Lung (tissue), 12 donors: ENCODE data around the gene SPNS1. TPM values are rescaled to one million over a fixed set of nuclear protein-coding genes. Genes with fewer than 3 reads are reported as not detected.

Source experiments
- ATAC-seq: fragments of 200-7000 bp; cut with Tn5 transposase; one replicate; pipeline ENCODE4 v1.9.1; 2020; ENCODE audit warnings: moderate number of reproducible peaks; ENCODE audit not compliant: insufficient read depth, low FRiP score
- DNase-seq, 3 donors: peaks; one replicate each; pipeline ENCODE4 v3.0.0-alpha.2; 2013 to 2017
- H3K27ac ChIP-seq, 2 donors: one replicate each; pipeline ENCODE4 v1.5.1; 2013; ENCODE audit warnings: mild to moderate bottlenecking in 2 of 2, moderate library complexity in 2 of 2, control low read depth in 1 of 2, inconsistent platforms in 1 of 2, low read depth in 1 of 2, low read length in 1 of 2
- H3K27me3 ChIP-seq, 3 donors: one replicate each; pipeline ENCODE4 v1.5.1; 2013; ENCODE audit warnings: low read length in 2 of 3; ENCODE audit not compliant: control insufficient read depth in 3 of 3, insufficient read depth in 3 of 3
- H3K36me3 ChIP-seq, 4 donors: one replicate each; pipeline ENCODE4 v1.5.1; 2013; ENCODE audit warnings: low read length in 4 of 4, mild to moderate bottlenecking in 1 of 4, moderate library complexity in 1 of 4; ENCODE audit not compliant: control insufficient read depth in 4 of 4, insufficient read depth in 4 of 4
- H3K4me1 ChIP-seq, 5 donors: one replicate each; pipeline ENCODE4 v1.5.1; 2013; ENCODE audit warnings: low read length in 5 of 5, mild to moderate bottlenecking in 2 of 5, moderate library complexity in 1 of 5; ENCODE audit not compliant: control insufficient read depth in 5 of 5, insufficient read depth in 5 of 5
- H3K4me3 ChIP-seq: one replicate; pipeline ENCODE4 v1.5.1; 2013; ENCODE audit warnings: mild to moderate bottlenecking, control low read depth, moderate library complexity
- H3K9ac ChIP-seq, 2 donors: one replicate each; pipeline ENCODE4 v1.5.1; 2013; ENCODE audit warnings: low read length in 2 of 2, control low read depth in 1 of 2; ENCODE audit not compliant: insufficient read depth in 1 of 2
- H3K9me3 ChIP-seq, 4 donors: one replicate each; pipeline ENCODE4 v1.5.1; 2013; ENCODE audit warnings: low read length in 3 of 4, mild to moderate bottlenecking in 1 of 4, moderate library complexity in 1 of 4; ENCODE audit not compliant: control insufficient read depth in 4 of 4, insufficient read depth in 3 of 4
- CTCF ChIP-seq: IDR thresholded peaks from 2 replicates; pipeline ENCODE4 v1.5.1; 2012; ENCODE audit warnings: mild to moderate bottlenecking; ENCODE audit errors: control extremely low read depth, extremely low read depth
- WGBS, 2 donors: extraction: QIAGEN DNeasy Blood & Tissue Kit; methylation state at CpG; one replicate each; pipeline ENCODE4 v1.1.7; 2013; 5-methylcytosine and 5-hydroxymethylcytosine counted together
- polyA plus RNA-seq, 2 donors: library from polyadenylated mRNA; stranded (reverse); fragments of 200-250 nt; gene quantifications; one replicate each; pipeline ENCODE4 v1.2.1, GENCODE V29; 2013
- total RNA-seq, 2 donors: library from RNA; depleted of rRNA in 1 of 2; stranded (reverse); fragments of >200 nt in 1 of 2; gene quantifications; one replicate each; pipeline ENCODE4 v1.2.1, GENCODE V29; 2014 to 2021
- donor health status: control.
- donor health status: control.
- donor health status: Bipolar disorder and iron deficiency.
- donor health status: healthy.
- donor health status: DM: yes; HTN: yes; CAD: no.

SPNS1 gene
- total and polyA plus RNA-seq, 4 donors: 26.0 to 71.5 (median 58.7) TPM

GRCh38 chr16:28985211-28986041 lies 10.8 kb downstream of the SPNS1 start:
- H3K9me3 ChIP-seq: peaks cover 0 to 5% (median 3%) of the 10 kb centered on the region in 4 donors
- ATAC-seq (no peak), DNase-seq (no peak)
- H3K9ac ChIP-seq: no peak overlapping the region
- TF ChIP-seq CTCF: no peak
- no peaks in the 10 kb centered on the region for H3K4me1 ChIP-seq
- no peak overlapping the region for H3K4me3 ChIP-seq
- no peak overlapping the region for H3K27ac ChIP-seq
- H3K27me3 ChIP-seq: no peaks in the 10 kb centered on the region
- H3K36me3 ChIP-seq: peaks cover 5 to 60% (median 26%) of the 10 kb centered on the region in 4 donors
- WGBS, 2 donors: 57 to 72% methylated on average over 19 of the region's 19 CpGs

- Histone ChIP-seq H3K36me3 (peaks cover under 1 to 57% (median 23%) of the 10 kb centered on the region in 4 donors), H3K27ac (no peak overlapping the region), H3K9ac (no peak overlapping the region), H3K4me1 (no peaks in the 10 kb centered on the region), H3K9me3 (peaks cover 0 to 5% (median 3%) of the 10 kb centered on the region in 4 donors), H3K27me3 (no peaks in the 10 kb centered on the region), H3K4me3 (no peak overlapping the region)
- ATAC-seq (no peak), DNase-seq (no peak)
- WGBS, 2 donors: 89 to 94% methylated on average over 9 of the region's 9 CpGs
- TF ChIP-seq CTCF: no peak
These were observed 11.5 kb downstream of the SPNS1 start for GRCh38 chr16:28986046-28986445.

DNA sequence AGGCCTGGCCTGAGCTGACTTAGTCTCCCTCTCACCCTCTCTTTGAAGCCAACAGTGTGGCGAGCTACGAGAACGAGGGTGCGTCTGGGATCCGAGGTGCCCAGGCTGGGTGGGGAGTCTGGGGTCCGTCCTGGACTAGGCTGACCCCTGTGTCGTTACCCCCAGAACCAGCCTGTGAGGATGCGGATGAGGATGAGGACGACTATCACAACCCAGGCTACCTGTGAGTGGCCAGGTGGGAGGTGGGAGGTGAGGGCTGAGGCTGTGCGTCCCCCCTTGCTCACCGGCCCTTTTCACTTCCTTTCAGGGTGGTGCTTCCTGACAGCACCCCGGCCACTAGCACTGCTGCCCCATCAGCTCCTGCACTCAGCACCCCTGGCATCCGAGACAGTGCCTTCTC lies 11.9 kb downstream of the SPNS1 start:
- no peak overlapping the region for H3K4me3 ChIP-seq
- no peaks in the 10 kb centered on the region for H3K27me3 ChIP-seq
- H3K9ac ChIP-seq: no peak overlapping the region
- peaks cover 0 to 5% (median 2%) of the 10 kb centered on the region in 4 donors for H3K9me3 ChIP-seq
- ATAC-seq (no peak), DNase-seq (no peak)
- no peak overlapping the region for H3K27ac ChIP-seq
- no peak for TF ChIP-seq CTCF
- H3K4me1 ChIP-seq: no peaks in the 10 kb centered on the region
- WGBS, 2 donors: 89 to 96% methylated on average over 13 of the region's 13 CpGs
- H3K36me3 ChIP-seq: peaks cover 0 to 56% (median 21%) of the 10 kb centered on the region in 4 donors
